Ectodermal cell (in vitro differentiated cells): ENCODE data around the gene OR5B21. TPM values are rescaled to one million over a fixed set of nuclear protein-coding genes. Genes with fewer than 3 reads are reported as not detected.

Experiments
- H3K27ac ChIP-seq: 2 replicates; pipeline ENCODE4 v1.7.0; 2013; ENCODE audit warnings: mild to moderate bottlenecking, low read depth, low read length; ENCODE audit not compliant: insufficient read depth, poor library complexity, severe bottlenecking
- H3K27me3 ChIP-seq: 2 replicates; pipeline ENCODE4 v1.7.0; 2013; ENCODE audit warnings: mild to moderate bottlenecking, low read length; ENCODE audit not compliant: insufficient read depth, control insufficient read depth, poor library complexity, severe bottlenecking
- H3K36me3 ChIP-seq: one replicate; pipeline ENCODE4 v1.7.0; 2013; ENCODE audit warnings: low read length; ENCODE audit not compliant: control insufficient read depth, insufficient read depth
- H3K4me1 ChIP-seq: one replicate; pipeline ENCODE4 v1.7.0; 2013; ENCODE audit warnings: low read length; ENCODE audit not compliant: control insufficient read depth, insufficient read depth
- H3K4me3 ChIP-seq: 2 replicates; pipeline ENCODE4 v1.7.0; 2013; ENCODE audit warnings: low read depth, low read length, control low read depth; ENCODE audit not compliant: insufficient read depth
- H3K9me3 ChIP-seq: 2 replicates; pipeline ENCODE4 v1.7.0; 2013; ENCODE audit warnings: mild to moderate bottlenecking, low read length, moderate library complexity; ENCODE audit not compliant: control insufficient read depth
- WGBS, 2 experiments: methylation state at CpG; one replicate each; pipeline ENCODE4 v1.1.7; 2013; ENCODE audit warnings: missing lambda C conversion rate in 2 of 2; 5-methylcytosine and 5-hydroxymethylcytosine counted together
- polyA plus RNA-seq, 4 experiments: library from polyadenylated mRNA; stranded (reverse); fragments of 50-300 nt; gene quantifications; one replicate each; pipeline ENCODE4 v1.2.3, GENCODE V29; 2013

Gene OR5B21
- not detected for polyA plus RNA-seq (2013, experiment 1 of 4)
- not detected for polyA plus RNA-seq (2013, experiment 2 of 4)
- polyA plus RNA-seq (2013, experiment 3 of 4): not detected
- not detected for polyA plus RNA-seq (2013, experiment 4 of 4)

GRCh38 chr11:58508005-58508404 is at the start of gene OR5B21:
Gene OR5B21 (minus strand): TSS chr11:58508105. CDS start chr11:58508105, 0 bp downstream.
- H3K4me1 ChIP-seq: no peaks in the 10 kb centered on the region
- no peaks in the 10 kb centered on the region for H3K36me3 ChIP-seq
- 84 to 93% methylated on average over 1 of the region's 1 CpG for WGBS, 2 experiments
- H3K27me3 ChIP-seq: no peaks in the 10 kb centered on the region
- H3K4me3 ChIP-seq: no peak within 1 kb of the TSS
- no peaks in the 10 kb centered on the region for H3K9me3 ChIP-seq
- H3K27ac ChIP-seq: no peak within 1 kb of the TSS

- Histone ChIP-seq H3K27me3 (no peaks in the 10 kb centered on the region), H3K9me3 (no peaks in the 10 kb centered on the region), H3K36me3 (peaks cover 6% of the 10 kb centered on the region), H3K4me1 (peaks cover 7% of the 10 kb centered on the region), H3K4me3 (no peak overlapping the region), H3K27ac (no peak overlapping the region)
- 92 to 95% methylated on average over 7 of the region's 7 CpGs for WGBS, 2 experiments
Observed at GRCh38 chr11:58549644-58550043, 41.7 kb upstream of the OR5B21 start.

GRCh38 chr11:58546841-58547240 is 38.9 kb upstream of the OR5B21 start:
- Histone ChIP-seq H3K27ac (no peak overlapping the region), H3K4me3 (no peak overlapping the region), H3K4me1 (peaks cover 7% of the 10 kb centered on the region), H3K9me3 (no peaks in the 10 kb centered on the region), H3K36me3 (peaks cover 6% of the 10 kb centered on the region), H3K27me3 (no peaks in the 10 kb centered on the region)
- WGBS, 2 experiments: 88 to 100% methylated on average over 1 of the region's 1 CpG

- no peaks in the 10 kb centered on the region for H3K9me3 ChIP-seq
- H3K4me3 ChIP-seq: no peak overlapping the region
- H3K36me3 ChIP-seq: peaks cover 3% of the 10 kb centered on the region
- no peak overlapping the region for H3K27ac ChIP-seq
- H3K4me1 ChIP-seq: no peaks in the 10 kb centered on the region
- no peaks in the 10 kb centered on the region for H3K27me3 ChIP-seq
- 93% methylated on average over 25 of the region's 25 CpGs for WGBS, 2 experiments
Observed at GRCh38 chr11:58531865-58532341, 24.0 kb upstream of the OR5B21 start.

GRCh38 chr11:58530236-58530635 is 22.3 kb upstream of the OR5B21 start:
- Histone ChIP-seq H3K36me3 (peaks cover 3% of the 10 kb centered on the region), H3K9me3 (no peaks in the 10 kb centered on the region), H3K27me3 (no peaks in the 10 kb centered on the region), H3K4me3 (no peak overlapping the region), H3K4me1 (no peaks in the 10 kb centered on the region), H3K27ac (no peak overlapping the region)
- 91 to 92% methylated on average over 3 of the region's 3 CpGs for whole genome bisulfite sequencing, 2 experiments

- WGBS, 2 experiments: 92 to 95% methylated on average over 6 of the region's 6 CpGs
- peaks cover 3% of the 10 kb centered on the region for H3K36me3 ChIP-seq
- H3K27me3 ChIP-seq: no peaks in the 10 kb centered on the region
- no peak overlapping the region for H3K4me3 ChIP-seq
- H3K9me3 ChIP-seq: no peaks in the 10 kb centered on the region
- H3K4me1 ChIP-seq: no peaks in the 10 kb centered on the region
- no peak overlapping the region for H3K27ac ChIP-seq
Observed at GRCh38 chr11:58527429-58527828, 19.5 kb upstream of the OR5B21 start.

- H3K36me3 ChIP-seq: peaks cover 3% of the 10 kb centered on the region
- WGBS, 2 experiments: 81 to 96% methylated on average over 2 to 3 of the region's 3 CpGs
- no peaks in the 10 kb centered on the region for H3K9me3 ChIP-seq
- no peaks in the 10 kb centered on the region for H3K4me1 ChIP-seq
- no peaks in the 10 kb centered on the region for H3K27me3 ChIP-seq
- H3K27ac ChIP-seq: no peak overlapping the region
- no peak overlapping the region for H3K4me3 ChIP-seq
Observed at GRCh38 chr11:58526721-58527120, 18.8 kb upstream of the OR5B21 start.

- Histone ChIP-seq H3K36me3 (peaks cover 3% of the 10 kb centered on the region), H3K4me3 (no peak overlapping the region), H3K27ac (no peak overlapping the region), H3K9me3 (no peaks in the 10 kb centered on the region), H3K4me1 (no peaks in the 10 kb centered on the region), H3K27me3 (no peaks in the 10 kb centered on the region)
- 59 to 78% methylated on average over 4 to 5 of the region's 6 CpGs for WGBS, 2 experiments
Observed at GRCh38 chr11:58525037-58525614, 17.2 kb upstream of the OR5B21 start.

GRCh38 chr11:58524232-58525036 is 16.5 kb upstream of the OR5B21 start:
- no peak overlapping the region for H3K27ac ChIP-seq
- no peaks in the 10 kb centered on the region for H3K4me1 ChIP-seq
- no peak overlapping the region for H3K4me3 ChIP-seq
- WGBS, 2 experiments: 23 to 30% methylated on average over 6 to 7 of the region's 7 CpGs
- H3K27me3 ChIP-seq: no peaks in the 10 kb centered on the region
- peaks cover 3% of the 10 kb centered on the region for H3K36me3 ChIP-seq
- H3K9me3 ChIP-seq: no peaks in the 10 kb centered on the region

GRCh38 chr11:58513747-58514367 is 6.0 kb upstream of the OR5B21 start:
- 42 to 46% methylated on average over 5 of the region's 5 CpGs for WGBS, 2 experiments
- Histone ChIP-seq H3K4me1 (no peaks in the 10 kb centered on the region), H3K27ac (no peak overlapping the region), H3K27me3 (no peaks in the 10 kb centered on the region), H3K9me3 (no peaks in the 10 kb centered on the region), H3K36me3 (no peaks in the 10 kb centered on the region), H3K4me3 (no peak overlapping the region)
